Kidney capillary endothelial cell (primary cell): ENCODE data around the gene CEACAM16.
"Not testable (repeated sequence)": the region's sequence is repeated elsewhere in the genome, so short reads cannot be mapped to it uniquely, and the experiment has no call there.

ENCODE experiments used
- DNase-seq: peaks from one replicate; pipeline ENCODE4 v3.0.0-alpha.2; 2018; ENCODE audit warnings: low spot score

Gene CEACAM16

DNA sequence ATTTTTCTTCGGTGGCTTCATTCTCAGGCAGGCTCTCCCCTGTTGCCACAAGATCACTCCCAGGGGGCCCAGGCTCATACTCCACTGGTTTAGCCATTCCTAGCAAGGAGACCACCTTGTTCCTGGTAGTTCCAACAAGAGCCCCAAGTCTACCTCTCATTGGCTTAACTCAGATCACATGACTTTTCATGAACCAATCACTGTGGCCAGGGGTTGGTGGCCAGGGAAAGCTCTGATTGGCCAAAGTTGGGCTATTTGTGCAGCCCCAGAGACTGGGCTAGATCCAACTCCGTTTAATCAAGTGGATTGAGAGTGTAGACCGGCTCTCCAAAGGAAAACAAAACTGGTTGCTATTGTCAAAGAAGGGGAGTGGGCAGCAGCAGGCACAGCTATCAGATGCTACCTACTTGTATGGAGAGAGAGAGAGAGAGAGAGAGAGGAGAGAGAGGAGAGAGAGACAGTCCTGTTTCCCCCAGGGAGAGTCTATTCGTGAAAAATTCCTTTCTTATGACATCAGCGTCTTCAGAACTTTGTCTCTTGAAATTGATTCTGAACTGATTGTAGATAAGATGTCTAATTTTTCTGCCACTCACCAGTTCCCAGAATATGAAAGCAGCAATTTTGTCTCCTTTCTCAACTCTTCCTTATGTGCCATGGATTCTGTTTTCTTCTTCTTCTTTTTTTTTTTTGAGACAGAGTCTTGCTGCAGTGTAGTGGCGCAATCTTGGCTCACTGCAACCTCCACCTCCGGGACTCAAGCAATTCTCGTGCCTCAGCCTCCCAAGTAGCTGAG, 21.7 kb upstream of the CEACAM16 start:
- peak; percentile 39 for DNase-seq

DNA sequence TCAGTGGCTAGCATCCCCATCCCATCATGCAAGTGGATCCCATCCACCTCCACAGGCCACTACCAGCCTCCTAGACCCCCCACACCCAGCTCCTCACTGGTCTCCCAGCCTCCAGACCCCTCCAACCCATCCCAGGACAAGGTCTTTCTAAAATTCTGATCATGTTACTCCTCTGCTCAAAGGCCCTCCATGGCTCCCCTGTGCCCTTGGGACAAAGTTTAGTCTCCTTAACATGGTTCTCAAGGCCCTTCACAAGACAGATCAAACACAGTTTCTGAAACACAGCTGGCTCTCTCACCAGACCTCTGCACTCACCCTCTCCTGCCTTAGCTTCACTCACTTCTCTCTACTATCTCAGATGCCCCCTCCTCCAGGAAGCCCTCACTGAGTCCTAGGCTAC, 18.4 kb upstream of the CEACAM16 start:
- DNase-seq = no peak

DNA sequence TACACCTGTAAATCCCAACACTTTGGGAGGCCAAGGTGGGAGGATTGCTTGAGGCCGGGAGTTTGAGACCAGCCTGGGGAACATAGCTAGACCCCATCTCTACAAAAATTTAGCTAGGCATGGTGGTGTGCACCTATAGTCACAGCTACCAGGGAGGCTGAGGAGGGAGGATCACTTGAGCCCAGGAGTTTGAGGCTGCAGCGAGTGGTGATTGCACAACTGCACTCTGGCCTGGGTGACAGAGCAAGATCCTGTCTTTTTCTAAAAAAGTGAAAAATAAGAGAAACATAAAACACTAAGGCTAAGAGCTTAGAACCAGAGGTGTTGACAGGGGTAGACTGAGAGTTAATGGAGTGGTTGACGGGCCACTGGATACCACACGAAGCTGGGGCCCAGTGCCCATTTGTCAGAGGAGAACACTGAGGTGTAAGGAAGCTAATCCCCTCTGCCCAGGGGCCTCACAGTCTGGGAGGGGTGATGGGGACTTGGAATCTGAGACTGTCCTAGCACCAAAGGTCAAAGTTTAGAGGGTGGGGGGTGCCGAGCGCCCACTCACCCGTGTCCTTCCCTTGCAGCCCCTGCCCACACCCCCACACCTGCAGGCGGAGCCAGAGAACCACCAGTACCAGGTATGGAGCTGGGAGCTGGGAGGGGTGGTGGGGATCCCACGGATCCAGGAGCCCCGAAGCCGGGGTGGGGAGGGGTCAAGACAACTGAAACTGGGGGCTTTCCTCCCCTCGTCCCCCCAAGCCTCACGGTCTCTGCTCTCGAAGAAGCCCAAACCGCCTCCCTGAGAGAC, 16.8 kb upstream of the CEACAM16 start:
- DNase-seq = no peak

DNA sequence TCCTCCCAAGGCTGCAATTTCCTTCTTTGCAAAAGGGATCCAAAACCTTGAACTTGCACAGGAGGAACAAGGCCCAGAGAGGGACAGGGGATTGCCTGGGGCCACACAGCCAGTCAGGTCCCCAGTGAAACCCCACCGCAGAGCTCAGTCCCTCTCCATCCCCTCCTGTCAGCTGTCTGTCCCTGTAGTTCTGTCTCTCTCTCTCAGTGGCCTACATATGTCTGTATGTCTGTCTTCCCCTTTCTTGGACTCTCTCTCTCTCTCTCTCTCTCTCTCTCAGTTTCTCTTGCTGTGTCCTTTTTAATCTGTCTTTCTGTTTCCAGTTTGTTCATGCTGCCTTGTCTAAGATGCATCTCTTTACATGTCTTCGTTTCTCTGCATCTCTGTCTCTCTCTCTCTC, 16.1 kb upstream of the CEACAM16 start:
- no peak for DNase-seq

DNA sequence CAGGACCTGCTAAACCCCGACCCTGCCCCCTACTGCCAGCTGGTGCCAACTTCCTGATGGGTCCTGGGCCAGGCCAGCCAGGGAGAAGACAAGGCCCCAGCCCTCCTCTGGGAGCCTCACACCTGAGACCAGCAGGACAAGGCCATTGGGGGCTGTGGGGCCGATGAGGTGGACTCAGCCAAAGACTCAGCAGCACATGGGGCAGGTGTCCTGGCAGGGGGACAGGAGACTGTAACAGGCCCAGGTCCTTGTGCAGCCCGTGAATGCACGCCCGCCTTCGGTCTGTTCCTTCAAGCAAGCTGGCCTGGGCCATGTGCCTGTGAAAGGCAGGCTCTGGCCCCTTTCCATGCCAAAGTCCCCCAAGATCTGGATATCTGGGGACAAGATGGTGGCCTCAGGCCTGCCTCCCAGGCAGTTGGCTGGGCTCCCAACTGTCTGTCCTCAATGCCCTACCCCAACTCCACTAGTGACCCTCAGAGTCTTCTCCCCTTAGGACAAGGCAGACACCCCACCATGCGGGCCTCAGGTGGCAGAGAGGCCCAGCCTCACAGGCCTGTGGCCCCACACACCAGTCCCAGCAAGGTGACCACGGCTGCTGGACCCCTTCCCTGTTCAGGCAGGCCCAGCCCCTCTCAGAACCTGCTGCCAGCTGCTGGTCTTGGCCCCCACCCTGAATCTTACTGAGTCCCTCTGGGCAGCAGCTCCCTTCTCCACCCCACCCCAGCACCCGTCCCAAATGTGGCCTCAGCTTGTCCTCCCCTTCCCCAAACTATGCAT, 15.3 kb upstream of the CEACAM16 start:
- no peak for DNase-seq

DNA sequence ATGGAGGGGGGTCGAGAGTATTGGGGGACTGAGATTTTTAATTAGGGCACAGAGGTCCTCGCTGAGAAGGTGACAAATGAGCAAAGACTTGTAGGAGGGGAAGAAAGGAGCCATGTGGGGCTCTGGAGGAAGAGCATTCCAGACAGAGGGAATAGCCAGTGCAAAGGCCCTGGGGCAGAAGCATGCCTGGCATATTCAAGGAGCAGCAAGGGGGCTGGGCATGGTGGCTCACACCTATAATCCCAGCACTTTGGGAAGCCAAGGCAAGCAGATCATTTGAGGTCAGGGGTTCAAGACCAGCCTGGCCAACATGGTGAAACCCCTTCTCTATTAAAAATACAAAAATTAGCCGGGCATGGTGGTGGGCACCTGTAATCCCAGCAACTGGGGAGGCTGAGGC, 14.6 kb upstream of the CEACAM16 start:
- DNase-seq = not testable (repeated sequence)

DNA sequence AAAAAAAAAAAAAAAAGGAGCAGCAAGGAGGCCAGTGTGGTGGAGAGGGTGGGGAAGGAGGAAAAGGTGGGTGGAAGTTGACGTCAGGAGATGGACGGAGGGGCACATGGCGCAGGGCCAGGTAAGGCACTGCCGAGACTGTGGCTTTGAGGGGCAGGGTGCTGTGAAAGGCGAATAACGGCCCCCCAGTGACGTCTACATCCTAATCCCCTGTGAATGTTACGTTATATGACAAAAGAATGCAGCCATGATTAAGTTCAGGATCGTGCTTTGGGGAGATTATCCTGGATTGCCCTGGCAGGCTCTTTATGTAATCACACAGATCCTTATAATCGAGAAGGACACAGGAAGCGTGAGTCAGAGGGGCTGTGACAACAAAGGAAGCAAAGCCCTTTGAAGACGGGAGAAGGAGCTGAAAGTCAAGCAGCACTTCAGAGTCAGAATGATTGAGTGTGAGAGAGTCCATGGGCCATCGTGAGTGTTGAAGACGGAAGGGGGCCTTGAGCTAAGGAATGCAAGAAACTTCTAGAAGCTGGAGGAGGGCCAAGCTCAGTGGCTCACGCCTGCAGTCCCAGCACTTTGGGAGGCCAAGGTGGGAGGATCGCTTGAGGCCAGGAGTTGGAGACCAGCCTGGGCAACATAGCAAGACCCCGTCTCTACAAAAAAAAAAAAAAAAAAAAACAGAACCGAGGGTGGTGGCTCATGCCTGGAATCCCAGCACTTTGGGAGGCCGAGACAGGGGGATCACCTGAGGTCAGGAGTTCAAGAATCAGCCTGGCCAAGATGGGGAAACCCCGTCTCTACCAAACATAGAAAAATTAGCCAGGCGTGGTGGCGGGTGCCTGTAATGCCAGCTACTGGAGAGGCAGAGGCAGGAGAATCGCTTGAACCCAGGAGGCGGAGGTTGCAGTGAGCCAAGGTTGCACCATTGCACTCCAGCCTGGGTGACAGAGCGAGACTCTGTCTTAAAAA, 13.8 kb upstream of the CEACAM16 start:
- peak; percentile 94 for DNase-seq

DNA sequence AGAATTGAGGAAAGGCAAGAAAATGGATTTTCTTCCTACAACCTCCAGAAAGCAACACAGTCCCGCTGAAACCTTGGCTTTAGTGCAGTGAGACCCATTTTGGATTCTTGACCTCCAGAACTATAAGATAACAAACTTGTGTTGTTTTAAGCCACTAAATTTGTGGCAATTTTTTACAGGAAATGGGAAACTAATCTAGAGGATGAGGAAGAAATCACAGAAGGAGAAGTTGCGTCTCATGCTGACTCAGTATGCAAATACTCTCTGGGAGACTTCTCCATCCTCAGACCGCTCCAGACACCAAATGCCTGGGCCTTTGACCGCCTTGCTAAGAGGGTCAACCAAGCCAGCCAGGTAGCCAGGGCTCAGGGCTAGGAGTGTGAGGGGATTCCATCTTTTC, 13.1 kb upstream of the CEACAM16 start:
- DNase-seq = peak; percentile 51

DNA sequence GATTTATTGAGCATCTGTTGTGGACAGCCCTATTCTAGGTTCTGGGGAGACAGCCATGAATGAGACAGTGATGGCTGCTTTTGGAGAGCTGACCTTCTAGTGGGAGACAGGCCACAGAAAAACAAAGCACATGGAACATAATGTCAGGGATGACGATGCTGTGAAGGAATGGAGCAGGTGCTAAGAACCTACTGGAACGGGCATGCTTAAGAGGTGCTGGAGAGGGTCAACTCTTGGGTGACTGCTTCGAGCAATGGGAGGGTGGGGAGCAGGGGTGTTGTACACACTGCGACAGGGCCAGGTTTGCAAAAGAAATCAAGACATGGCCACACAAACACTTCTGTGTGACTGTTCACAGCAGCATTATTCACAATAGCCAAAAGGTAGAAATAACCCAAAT, 12.1 kb upstream of the CEACAM16 start:
- no peak for DNase-seq

DNA sequence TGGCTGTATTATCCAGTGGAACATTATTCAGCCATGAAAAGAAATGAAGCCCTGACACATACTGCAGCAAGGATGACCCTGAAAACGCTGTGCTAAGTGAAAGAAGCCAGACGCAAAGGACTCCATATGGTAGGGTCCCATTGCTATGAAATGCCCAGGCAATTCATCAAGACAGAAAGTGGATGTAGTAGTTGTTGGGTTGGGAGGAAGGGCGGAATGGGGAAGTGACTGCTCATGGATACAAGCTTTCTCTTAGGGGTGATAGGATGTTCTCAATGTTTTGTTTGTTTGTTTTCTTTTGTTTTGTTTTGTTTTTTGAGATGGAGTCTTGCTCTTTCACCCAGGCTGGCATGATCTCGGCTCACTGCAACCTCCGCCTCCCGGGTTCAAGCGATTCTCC, 11.1 kb upstream of the CEACAM16 start:
- no peak for DNase-seq

DNA sequence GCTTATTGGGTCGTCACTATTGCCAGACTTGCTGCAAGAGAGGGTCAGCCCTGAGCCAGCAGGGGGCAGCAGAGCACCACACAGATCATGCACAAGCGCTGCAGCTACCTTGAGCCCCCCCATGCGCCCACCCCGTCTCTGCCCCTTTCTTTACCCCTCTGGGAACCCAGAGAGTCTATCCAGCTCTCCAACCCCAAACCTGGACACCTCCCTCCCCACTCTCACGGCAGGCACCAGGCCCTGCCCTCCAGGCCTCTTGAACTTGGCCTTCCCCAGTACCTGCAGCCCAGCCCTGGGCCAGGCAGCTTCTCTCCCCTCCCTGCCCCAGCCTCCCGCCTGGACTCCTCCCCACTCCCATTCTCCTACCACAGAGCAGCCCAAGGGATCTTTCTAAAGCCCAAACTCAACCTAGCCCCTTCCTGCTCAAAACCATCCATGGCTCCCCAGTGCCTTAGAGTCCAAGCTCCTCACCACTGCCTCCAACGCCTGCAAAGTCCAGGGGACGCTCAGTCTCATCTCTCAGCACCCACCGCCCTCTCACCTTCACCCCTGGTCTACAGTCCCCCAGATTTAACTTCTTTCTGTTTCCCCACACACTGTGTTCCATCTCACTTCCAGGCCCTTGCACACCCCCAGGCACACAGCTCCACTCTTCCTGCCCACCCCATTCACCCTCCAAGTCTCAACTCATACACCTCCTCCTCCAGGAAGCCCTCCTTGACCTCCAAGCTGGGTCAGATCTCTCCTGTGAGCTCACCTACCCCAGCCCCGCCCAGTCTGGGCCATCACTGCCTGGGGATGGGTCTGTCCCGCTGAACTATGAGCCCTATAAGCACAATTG, 9.4 kb upstream of the CEACAM16 start:
- DNase-seq = peak; percentile 68

DNA sequence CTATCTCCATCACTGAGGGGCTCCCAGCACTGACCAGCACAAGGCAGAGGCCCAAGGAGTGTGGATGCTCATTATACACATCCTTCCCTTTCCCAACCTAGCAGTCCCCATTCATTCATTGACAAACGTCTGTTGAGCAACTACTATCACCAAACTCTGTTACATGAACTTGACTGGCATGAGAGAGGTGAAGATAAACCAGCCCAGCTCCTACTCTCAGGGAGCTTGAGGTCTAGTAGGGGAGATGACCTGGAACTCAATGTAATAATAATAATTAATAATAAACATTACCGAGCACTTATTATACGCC, 8.9 kb upstream of the CEACAM16 start:
- DNase-seq = no peak

DNA sequence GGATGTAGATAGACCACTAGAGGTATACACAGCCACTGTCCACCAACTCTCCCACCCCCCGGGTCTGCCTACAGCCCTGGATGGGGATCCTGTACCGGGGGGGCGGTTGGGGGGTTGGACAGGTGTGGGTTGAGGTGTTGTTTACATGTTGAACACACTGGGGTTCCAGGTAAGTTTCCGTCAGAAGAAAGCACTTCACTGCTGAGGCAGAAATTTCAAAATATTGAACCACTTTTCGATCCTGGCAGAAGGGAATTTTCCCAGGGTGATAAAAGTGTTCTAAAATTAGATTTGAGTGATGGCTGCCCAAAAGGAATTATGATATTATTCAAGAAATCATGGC, 6.6 kb upstream of the CEACAM16 start:
- no peak for DNase-seq

DNA sequence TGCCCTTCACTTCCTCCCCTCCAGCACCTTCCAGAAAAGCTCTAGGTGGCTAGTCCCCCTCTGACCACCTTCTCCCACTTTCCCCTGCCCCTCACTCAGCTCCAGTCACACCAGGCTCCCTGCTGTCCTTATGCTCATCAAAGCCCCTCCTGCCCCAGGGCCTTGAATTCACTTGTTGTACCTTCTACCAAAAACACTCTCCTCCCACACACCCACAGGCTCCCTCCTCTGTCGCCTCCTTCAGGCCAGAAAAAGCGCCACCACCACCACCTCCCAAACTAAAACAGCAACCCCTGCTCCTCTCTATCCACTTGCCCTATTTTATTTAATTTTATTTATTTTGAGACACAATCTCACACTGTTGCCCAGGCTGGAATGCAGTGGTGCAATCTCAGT, 4.8 kb upstream of the CEACAM16 start:
- DNase-seq = no peak

DNA sequence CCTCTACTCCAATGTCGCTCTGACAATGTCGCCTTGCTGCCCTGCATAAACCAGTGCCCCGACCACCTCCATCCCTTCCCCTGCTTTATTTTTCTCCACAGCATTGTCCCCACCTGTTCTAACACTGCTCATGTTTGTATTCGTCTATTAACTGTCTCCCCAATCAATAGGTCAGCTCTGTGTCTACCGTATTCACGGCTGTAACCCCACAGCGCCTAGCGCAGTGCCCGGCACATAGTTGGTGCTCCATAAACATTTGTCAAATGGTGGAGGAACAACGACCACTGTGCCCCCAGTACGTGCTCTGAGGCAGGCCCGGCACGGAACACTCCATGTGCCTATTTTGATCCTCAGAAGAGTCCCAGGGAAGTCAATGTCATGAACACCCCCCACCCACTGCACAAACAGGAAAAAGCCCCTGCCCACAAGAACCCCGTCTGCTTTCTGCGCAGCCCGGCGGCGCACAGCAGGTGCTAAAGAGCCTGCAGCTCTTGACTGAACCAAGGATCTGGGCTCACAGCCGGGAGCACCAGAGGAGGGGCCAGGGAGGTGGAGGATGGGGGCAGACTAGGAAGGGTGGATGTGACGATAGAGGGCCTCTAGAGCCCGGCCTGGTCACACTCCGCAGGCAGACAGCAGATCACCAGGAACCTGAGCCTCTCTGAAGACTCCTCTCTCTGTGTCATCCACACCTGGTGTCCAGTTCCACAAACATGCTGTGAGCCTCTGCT, 1.8 kb upstream of the CEACAM16 start:
- DNase-seq = no peak

DNA sequence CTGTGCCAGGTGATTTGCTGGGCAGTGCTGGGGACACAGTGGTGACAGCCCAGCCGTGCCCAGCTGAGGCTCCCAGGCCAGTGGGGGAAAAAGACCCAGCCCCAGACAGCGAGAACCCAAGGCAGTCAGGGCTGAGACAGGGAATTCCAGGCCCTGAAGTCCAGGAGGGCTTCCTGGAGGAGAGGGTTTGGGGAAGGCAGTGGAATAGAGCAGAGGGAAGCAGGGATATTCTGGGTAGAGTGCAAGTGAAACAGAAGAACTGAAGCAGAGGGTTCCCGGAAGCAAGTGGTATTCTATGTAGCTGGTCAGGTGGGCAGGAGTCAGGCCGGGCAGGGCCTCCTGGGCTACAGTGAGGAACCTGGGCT, 1.3 kb upstream of the CEACAM16 start:
- DNase-seq = no peak

DNA sequence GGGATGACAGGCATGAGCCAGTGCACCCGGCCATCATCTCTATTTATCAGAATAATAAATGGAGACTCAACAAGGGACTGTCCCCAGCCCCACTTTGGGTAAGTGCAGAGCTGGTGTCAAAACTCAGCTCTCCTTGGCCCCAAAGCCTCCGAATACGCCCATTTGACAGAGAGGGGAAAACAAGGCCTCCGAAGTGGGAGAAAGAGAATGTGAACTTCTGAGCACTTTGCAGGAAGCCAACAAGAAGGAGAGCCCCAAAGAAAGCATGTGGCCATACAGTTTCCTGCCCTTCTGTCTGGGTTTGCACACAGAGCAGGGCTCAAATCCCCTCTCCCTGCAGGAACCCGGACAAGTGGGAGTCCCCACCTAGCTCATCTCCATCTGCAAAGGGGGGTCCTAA, 1.6 kb downstream of the CEACAM16 start:
- no peak for DNase-seq

DNA sequence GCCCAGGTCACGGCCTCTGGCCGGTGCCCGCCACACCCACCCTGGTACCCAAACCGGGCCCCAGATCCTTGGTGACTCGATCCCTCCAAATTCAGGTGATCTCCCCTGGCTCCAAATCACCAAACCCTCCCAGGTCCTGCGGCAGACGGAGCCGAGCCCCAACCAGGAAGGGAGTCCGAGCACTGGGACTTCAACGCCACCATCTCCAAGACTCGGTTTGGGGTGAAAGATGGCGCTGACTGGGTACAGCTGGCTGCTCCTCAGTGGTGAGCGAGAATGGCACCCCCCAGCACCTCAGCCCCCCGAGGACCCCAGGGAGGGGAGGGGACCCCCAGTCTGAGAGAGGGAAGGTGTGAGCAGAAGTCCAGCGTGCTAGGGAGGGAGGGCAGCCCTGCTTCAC, 2.3 kb downstream of the CEACAM16 start:
- no peak for DNase-seq

DNA sequence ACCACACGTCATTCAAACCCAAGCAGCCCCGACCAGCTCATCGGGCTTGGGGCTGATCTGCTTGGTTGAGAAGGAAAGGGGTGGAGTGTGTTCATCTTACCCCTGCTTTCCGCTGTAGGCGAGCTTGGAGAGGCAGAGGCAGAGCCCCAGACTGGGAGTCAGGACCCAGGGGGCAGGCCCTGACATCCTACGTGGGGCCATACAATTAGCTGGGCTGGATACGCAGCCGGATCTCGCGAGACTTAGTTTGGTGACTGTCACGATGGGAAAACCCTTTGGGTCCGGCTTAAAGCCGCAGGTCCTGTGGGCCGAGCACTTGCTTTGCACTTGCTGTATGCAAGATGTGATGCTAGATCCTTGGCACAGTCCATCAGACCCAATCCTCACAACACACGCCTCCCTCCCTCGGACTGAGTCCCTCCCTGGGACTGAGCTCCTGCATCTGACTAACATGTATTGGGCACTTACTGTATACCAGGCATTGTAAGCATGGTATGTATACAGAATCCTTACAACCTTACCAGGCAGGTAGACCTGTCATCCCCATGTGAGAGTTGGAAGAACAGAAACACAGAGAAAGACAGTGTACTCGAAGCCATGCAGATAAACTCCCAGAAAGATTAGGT, 3.7 kb downstream of the CEACAM16 start:
- DNase-seq = no peak
